ENCODE data around the gene METTL16.

Gene METTL16

GRCh38 chr17:2457913-2458312 lies 53.8 kb downstream of the METTL16 start:
- Mint-ChIP-seq H3K9me3 (no peaks in the 10 kb centered on the region), H3K36me3 (ENCODE audit: low read depth) (peaks cover 39% of the 10 kb centered on the region), H3K4me1 (no peaks in the 10 kb centered on the region), H3K27me3 (ENCODE audit: low read depth) (no peaks in the 10 kb centered on the region), H3K4me3 (no peak overlapping the region), H3K27ac (no peak overlapping the region)
- TF ChIP-seq, protein P1, sequence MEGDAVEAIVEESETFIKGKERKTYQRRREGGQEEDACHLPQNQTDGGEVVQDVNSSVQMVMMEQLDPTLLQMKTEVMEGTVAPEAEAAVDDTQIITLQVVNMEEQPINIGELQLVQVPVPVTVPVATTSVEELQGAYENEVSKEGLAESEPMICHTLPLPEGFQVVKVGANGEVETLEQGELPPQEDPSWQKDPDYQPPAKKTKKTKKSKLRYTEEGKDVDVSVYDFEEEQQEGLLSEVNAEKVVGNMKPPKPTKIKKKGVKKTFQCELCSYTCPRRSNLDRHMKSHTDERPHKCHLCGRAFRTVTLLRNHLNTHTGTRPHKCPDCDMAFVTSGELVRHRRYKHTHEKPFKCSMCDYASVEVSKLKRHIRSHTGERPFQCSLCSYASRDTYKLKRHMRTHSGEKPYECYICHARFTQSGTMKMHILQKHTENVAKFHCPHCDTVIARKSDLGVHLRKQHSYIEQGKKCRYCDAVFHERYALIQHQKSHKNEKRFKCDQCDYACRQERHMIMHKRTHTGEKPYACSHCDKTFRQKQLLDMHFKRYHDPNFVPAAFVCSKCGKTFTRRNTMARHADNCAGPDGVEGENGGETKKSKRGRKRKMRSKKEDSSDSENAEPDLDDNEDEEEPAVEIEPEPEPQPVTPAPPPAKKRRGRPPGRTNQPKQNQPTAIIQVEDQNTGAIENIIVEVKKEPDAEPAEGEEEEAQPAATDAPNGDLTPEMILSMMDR (IDR thresholded peaks at IDR 0.05; ENCODE audit: unreplicated experiment in 3 of 3): no peak

GRCh38 chr17:2456475-2456874 lies 55.2 kb downstream of the METTL16 start:
- Mint-ChIP-seq H3K4me1 (no peaks in the 10 kb centered on the region), H3K27ac (no peak overlapping the region), H3K36me3 (ENCODE audit: low read depth) (peaks cover 36% of the 10 kb centered on the region), H3K27me3 (ENCODE audit: low read depth) (no peaks in the 10 kb centered on the region), H3K4me3 (no peak overlapping the region), H3K9me3 (no peaks in the 10 kb centered on the region)
- TF ChIP-seq, protein P1 (IDR thresholded peaks at IDR 0.05; ENCODE audit: unreplicated experiment in 3 of 3): no peak

DNA sequence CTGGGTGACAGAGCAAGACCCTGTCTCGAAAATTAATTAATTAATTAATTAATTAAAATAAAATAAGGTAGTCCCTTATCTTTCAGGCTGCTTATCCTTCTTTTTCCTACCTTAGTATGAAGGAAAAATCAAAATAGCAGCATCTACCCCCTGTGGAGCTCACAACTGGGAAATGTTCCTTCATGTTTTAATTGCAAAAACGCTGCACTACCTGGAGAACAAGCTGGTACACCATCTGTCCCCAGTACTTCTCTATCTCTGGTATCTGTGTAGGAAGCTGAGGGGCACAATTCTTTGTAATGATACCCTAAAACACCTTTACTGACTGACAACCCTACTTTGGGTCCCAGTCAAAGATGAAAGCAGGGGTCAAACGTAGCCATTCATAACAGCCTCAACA lies 55.7 kb downstream of the METTL16 start:
- Mint-ChIP-seq H3K27me3 (ENCODE audit: low read depth) (no peaks in the 10 kb centered on the region), H3K36me3 (ENCODE audit: low read depth) (peaks cover 36% of the 10 kb centered on the region), H3K27ac (no peak overlapping the region), H3K4me1 (no peaks in the 10 kb centered on the region), H3K9me3 (no peaks in the 10 kb centered on the region), H3K4me3 (no peak overlapping the region)
- TF ChIP-seq, protein P1 (IDR thresholded peaks at IDR 0.05; ENCODE audit: unreplicated experiment in 3 of 3): no peak

DNA sequence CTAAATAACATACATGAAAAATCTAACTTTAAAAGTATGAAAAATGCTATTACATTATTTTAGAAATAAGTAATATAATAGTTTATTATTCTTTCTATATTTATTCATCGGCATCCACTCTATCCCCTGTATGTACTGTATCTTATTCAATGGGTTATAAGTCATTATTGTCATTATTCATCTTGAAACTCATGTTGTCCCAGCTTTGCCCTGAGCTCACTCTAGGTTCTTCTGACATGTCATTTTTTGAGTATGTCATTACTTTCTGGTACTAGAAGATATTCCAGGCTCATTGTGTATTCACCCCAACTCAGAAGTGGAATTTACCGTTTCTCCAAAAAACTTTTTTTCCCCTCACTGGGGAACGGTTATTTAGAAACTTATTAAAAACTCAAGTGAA lies 57.8 kb downstream of the METTL16 start:
- Mint-ChIP-seq H3K36me3 (ENCODE audit: low read depth) (peaks cover 41% of the 10 kb centered on the region), H3K4me1 (peaks cover 6% of the 10 kb centered on the region), H3K9me3 (no peaks in the 10 kb centered on the region), H3K4me3 (no peak overlapping the region), H3K27me3 (ENCODE audit: low read depth) (no peaks in the 10 kb centered on the region), H3K27ac (no peak overlapping the region)
- TF ChIP-seq, protein P1 (IDR thresholded peaks at IDR 0.05; ENCODE audit: unreplicated experiment in 3 of 3): no peak

DNA sequence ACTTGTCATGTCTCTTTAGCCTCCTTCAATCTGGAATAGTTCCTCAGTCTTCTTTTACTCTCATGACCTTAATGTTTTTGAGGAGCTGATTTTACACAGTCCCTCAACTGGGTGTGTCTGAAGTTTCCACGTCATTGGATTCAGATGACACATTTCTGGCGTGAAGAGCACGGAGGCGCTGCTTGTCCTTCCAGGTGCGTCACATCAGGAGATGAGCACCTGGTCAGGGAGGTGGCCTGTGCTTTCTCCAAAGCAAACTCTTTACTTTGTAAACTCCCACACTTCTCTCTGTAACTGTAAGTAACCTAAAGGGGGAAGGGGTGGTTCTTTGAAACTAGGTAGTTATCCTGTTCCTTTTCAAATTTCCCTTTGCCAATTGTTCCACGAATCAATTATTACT lies 58.4 kb downstream of the METTL16 start:
- no peak overlapping the region for H3K4me3 Mint-ChIP-seq
- TF ChIP-seq, protein P1 (IDR thresholded peaks at IDR 0.05; ENCODE audit: unreplicated experiment in 3 of 3): no peak
- peaks cover 38% of the 10 kb centered on the region for H3K36me3 Mint-ChIP-seq (ENCODE audit: low read depth)
- no peaks in the 10 kb centered on the region for H3K27me3 Mint-ChIP-seq (ENCODE audit: low read depth)
- no peak overlapping the region for H3K27ac Mint-ChIP-seq
- peaks cover 6% of the 10 kb centered on the region for H3K4me1 Mint-ChIP-seq
- no peaks in the 10 kb centered on the region for H3K9me3 Mint-ChIP-seq

DNA sequence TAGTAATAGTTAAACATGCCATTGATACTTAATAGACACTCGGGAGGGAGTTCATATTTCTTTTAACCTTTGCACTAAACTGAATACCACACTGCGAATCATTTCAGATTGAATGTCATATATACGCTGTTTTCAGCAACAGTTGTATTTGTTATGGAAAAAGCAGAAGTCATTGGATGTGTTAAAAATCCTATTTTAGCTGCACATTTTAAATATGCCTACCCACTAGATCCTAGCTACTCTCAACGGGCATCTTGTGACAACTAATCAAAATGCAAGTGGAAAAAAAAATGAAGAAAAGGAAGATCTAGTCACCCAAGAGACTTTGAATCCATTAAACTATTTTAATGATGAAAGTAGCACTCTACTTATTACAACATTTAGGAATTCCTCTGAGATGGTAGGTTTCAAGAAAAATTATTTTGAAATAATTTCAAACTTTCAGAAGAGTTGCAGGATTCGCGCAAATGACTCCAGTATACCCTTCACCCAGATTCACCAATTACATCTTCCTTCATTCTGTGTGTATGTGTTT lies 59.4 kb downstream of the METTL16 start:
- no peaks in the 10 kb centered on the region for H3K27me3 Mint-ChIP-seq (ENCODE audit: low read depth)
- H3K36me3 Mint-ChIP-seq (ENCODE audit: low read depth): peaks cover 34% of the 10 kb centered on the region
- no peak overlapping the region for H3K27ac Mint-ChIP-seq
- no peak overlapping the region for H3K4me3 Mint-ChIP-seq
- H3K9me3 Mint-ChIP-seq: no peaks in the 10 kb centered on the region
- H3K4me1 Mint-ChIP-seq: peaks cover 6% of the 10 kb centered on the region
- TF ChIP-seq, protein P1 (IDR thresholded peaks at IDR 0.05; ENCODE audit: unreplicated experiment in 3 of 3): no peak

Data from nephron (organoid).